Ovary (tissue), 3 donors: Measurements from ENCODE around the gene ITGA3.

Experiments used
- EP300 ChIP-seq: sonication (generic); formaldehyde crosslinking; IDR thresholded peaks from one replicate; pipeline ENCODE4 v1.6.1; 2017; ENCODE audit warnings: antibody characterized with exemption
- TF ChIP-seq, protein P1 (sequence below), 3 donors: fragments of 450-650 bp in 2 of 3; fragments of 200-600 bp in 1 of 3; IDR thresholded peaks; one replicate each; pipeline versions ENCODE4 v1.5.1 to v1.8.0; 2016 to 2022; ENCODE audit warnings: antibody characterized with exemption in 3 of 3, mild to moderate bottlenecking in 1 of 3
- donor health status: DM: no; HTN: no; CAD: no.

DNA sequence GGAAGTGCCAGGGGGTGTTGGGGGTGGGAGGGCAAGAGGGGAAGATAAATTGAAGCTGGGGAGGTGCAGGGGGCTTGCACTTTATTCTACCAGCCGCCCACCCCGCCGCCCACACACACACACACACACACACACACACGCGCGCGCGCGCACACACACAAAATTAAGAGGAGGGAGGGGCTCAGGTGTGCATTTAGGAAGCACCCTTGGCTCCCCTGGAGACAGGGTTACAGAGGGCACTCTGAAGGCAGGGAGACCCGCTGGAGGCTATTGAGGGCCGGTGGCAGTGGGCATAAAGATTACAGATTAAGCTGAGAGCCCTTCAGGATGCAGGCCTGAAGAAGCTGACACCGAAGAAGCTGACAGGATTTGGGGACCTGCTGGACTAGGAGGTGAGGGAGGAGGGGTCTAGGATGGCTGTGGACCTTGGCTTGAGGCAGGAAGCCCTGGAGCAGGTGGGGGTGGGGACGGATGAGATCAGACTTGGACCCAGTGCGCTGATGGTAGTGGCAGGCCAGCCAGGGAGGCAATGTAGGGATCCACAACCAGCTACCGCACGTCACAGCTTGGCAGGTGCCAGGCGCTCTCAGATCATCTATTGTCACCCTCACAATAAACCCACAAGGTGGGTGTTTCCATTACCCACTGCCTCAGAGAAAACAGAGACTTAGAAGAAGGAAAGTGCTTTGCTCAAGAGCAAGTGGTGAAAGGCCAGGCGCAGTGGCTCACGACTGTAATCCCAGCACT, 74.8 kb downstream of the ITGA3 start:
- no peak for TF ChIP-seq EP300
- TF ChIP-seq, protein P1, sequence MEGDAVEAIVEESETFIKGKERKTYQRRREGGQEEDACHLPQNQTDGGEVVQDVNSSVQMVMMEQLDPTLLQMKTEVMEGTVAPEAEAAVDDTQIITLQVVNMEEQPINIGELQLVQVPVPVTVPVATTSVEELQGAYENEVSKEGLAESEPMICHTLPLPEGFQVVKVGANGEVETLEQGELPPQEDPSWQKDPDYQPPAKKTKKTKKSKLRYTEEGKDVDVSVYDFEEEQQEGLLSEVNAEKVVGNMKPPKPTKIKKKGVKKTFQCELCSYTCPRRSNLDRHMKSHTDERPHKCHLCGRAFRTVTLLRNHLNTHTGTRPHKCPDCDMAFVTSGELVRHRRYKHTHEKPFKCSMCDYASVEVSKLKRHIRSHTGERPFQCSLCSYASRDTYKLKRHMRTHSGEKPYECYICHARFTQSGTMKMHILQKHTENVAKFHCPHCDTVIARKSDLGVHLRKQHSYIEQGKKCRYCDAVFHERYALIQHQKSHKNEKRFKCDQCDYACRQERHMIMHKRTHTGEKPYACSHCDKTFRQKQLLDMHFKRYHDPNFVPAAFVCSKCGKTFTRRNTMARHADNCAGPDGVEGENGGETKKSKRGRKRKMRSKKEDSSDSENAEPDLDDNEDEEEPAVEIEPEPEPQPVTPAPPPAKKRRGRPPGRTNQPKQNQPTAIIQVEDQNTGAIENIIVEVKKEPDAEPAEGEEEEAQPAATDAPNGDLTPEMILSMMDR (IDR thresholded peaks at IDR 0.05): no peak
